PC-3 (cell line): ENCODE results near the gene TSPYL4. TPM values are rescaled to one million over a fixed set of nuclear protein-coding genes. Genes with fewer than 3 reads are reported as not detected.

ENCODE experiments used
- ATAC-seq: fragments of 200-7000 bp; cut with Tn5 transposase; 2 replicates; pipeline ENCODE4 v1.9.1; 2020; ENCODE audit warnings: mild to moderate bottlenecking, moderate library complexity
- BruUV-seq: library from RNA; stranded (reverse); fragments of 400-500 nt; replicated peaks from 2 replicates; lab custom pipeline; 2021; lab: Mats Ljungman, UMichigan
- CTCF ChIA-PET: fragments of 300-600 bp; sonication (Branson Sonifier 250); formaldehyde crosslinking; loops from one replicate; lab custom pipeline; 2022; ENCODE audit warnings: antibody characterized with exemption; lab: Charles Lee
- POLR2A ChIA-PET: fragments of 300-600 bp; sonication (Branson Sonifier 250); formaldehyde crosslinking; loops from one replicate; lab custom pipeline; 2022; ENCODE audit warnings: antibody characterized with exemption; ENCODE audit not compliant: unreplicated experiment; lab: Charles Lee
- DNase-seq: peaks from one replicate; pipeline ENCODE4 v3.0.0-alpha.2; 2015
- H2AFZ ChIP-seq: fragments of 300-600 bp; sonication (generic); 2 replicates; pipeline ENCODE4 v1.6.0; 2016; ENCODE audit warnings: antibody characterized with exemption, low read length
- H3F3A ChIP-seq: fragments of 300-600 bp; sonication (generic); one replicate; pipeline ENCODE4 v1.6.0; 2017; ENCODE audit warnings: antibody characterized with exemption, low read length, control low read depth, mild to moderate bottlenecking; ENCODE audit not compliant: unreplicated experiment
- H3K27ac ChIP-seq: fragments of 300-600 bp; sonication (generic); 2 replicates; pipeline ENCODE4 v1.5.1; 2016; ENCODE audit warnings: mild to moderate bottlenecking, low read length
- H3K27me3 ChIP-seq: fragments of 300-600 bp; sonication (generic); 2 replicates; pipeline ENCODE4 v1.6.1; 2016; ENCODE audit warnings: low read length, mixed read lengths
- H3K36me3 ChIP-seq: fragments of 300-600 bp; sonication (generic); 2 replicates; pipeline ENCODE4 v1.6.1; 2016; ENCODE audit warnings: low read depth, mixed run types, low read length, mixed read lengths
- H3K4me1 ChIP-seq: fragments of 300-600 bp; sonication (generic); 2 replicates; pipeline ENCODE4 v1.5.1; 2016; ENCODE audit warnings: low read length; ENCODE audit not compliant: insufficient read depth
- H3K4me2 ChIP-seq: fragments of 300-600 bp; sonication (generic); 2 replicates; pipeline ENCODE4 v1.6.0; 2016; ENCODE audit warnings: low read length
- H3K4me3 ChIP-seq: fragments of 300-600 bp; sonication (generic); 2 replicates; pipeline ENCODE4 v1.5.1; 2016; ENCODE audit warnings: mild to moderate bottlenecking, low read length, mixed read lengths
- H3K79me2 ChIP-seq: fragments of 300-600 bp; sonication (generic); 2 replicates; pipeline ENCODE4 v1.6.1; 2017; ENCODE audit warnings: low read length, mixed read lengths
- H3K9ac ChIP-seq: fragments of 300-600 bp; sonication (generic); 2 replicates; pipeline ENCODE4 v1.6.0; 2016; ENCODE audit warnings: mild to moderate bottlenecking, low read length
- H3K9me2 ChIP-seq: fragments of 300-600 bp; sonication (generic); replicated peaks from 2 replicates; pipeline ENCODE4 v1.6.1; 2016; ENCODE audit warnings: mixed run types, low read length, mixed read lengths
- H3K9me3 ChIP-seq: fragments of 300-600 bp; sonication (generic); 2 replicates; pipeline ENCODE4 v1.6.1; 2016; ENCODE audit warnings: low read length, mixed read lengths
- H4K20me1 ChIP-seq: fragments of 300-600 bp; sonication (generic); 2 replicates; pipeline ENCODE4 v1.6.1; 2016; ENCODE audit warnings: low read length, mixed read lengths
- CTCF ChIP-seq: fragments of 300-600 bp; sonication (generic); conservative IDR thresholded peaks from 2 replicates; pipeline ENCODE4 v1.5.1; 2017; ENCODE audit warnings: antibody characterized with exemption, low read depth, mild to moderate bottlenecking, low read length
- EZH2 ChIP-seq: fragments of 300-600 bp; sonication (generic); IDR thresholded peaks from one replicate; pipeline ENCODE4 v1.6.1; 2017; ENCODE audit warnings: antibody characterized with exemption, mild to moderate bottlenecking, low read length; ENCODE audit not compliant: unreplicated experiment
- EZH2phosphoT487 ChIP-seq: fragments of 300-600 bp; sonication (generic); IDR thresholded peaks from 2 replicates; pipeline ENCODE4 v1.6.1; 2018; ENCODE audit warnings: mild to moderate bottlenecking, antibody characterized with exemption, low read length, borderline replicate concordance
- intact Hi-C: fragments of 100-400 bp; cut with micrococcal nuclease; formaldehyde crosslinking; loops from 2 replicates; pipeline ENCODE4 v1.9.0; 2023
- total RNA-seq: library from RNA; depleted of rRNA; stranded (reverse); fragments of >200 nt; gene quantifications from 2 replicates; pipeline ENCODE4 v1.2.3, GENCODE V29; 2014

Gene TSPYL4
- total RNA-seq, 1 experiment from 2014 or later: 8.0 TPM

- intact Hi-C loops: no loop called here
- CTCF ChIA-PET: no interaction called here
- H2AFZ ChIP-seq: no peak overlapping the region
- no TSS peak for BruUV-seq
- no peaks in the 10 kb centered on the region for H3K9me3 ChIP-seq
- H3K4me3 ChIP-seq: no peak overlapping the region
- H3K79me2 ChIP-seq: peaks cover 30% of the 10 kb centered on the region
- ATAC-seq (no peak), DNase-seq (no peak)
- no peaks in the 10 kb centered on the region for H3K9me2 ChIP-seq
- H4K20me1 ChIP-seq: no peaks in the 10 kb centered on the region
- POLR2A ChIA-PET: no interaction called here
- no peak overlapping the region for H3K9ac ChIP-seq
- no peak overlapping the region for H3K4me2 ChIP-seq
- no peak for TF ChIP-seq EZH2
- TF ChIP-seq EZH2phosphoT487: no peak
- no peak for TF ChIP-seq CTCF
- no peaks in the 10 kb centered on the region for H3K27me3 ChIP-seq
- no peak overlapping the region for H3K27ac ChIP-seq
- H3K4me1 ChIP-seq: peaks cover 15% of the 10 kb centered on the region
- no peaks in the 10 kb centered on the region for H3K36me3 ChIP-seq
- no peaks in the 10 kb centered on the region for H3F3A ChIP-seq
Measured at GRCh38 chr6:116256694-116257093, 2.8 kb upstream of the TSPYL4 start.

GRCh38 chr6:116255246-116255800 is 1.4 kb upstream of the TSPYL4 start:
- Histone ChIP-seq H3K4me1 (peaks cover 25% of the 10 kb centered on the region), H3K9me3 (no peaks in the 10 kb centered on the region), H3K4me3 (peak overlapping the region; percentile 97), H4K20me1 (0 out of 2 replicates have a peak, but pooled peaks cover 4% of the 10 kb centered on the region), H3K36me3 (no peaks in the 10 kb centered on the region), H3F3A (no peaks in the 10 kb centered on the region), H2AFZ (no peak overlapping the region), H3K9ac (peak overlapping the region; percentile 93), H3K79me2 (peaks cover 43% of the 10 kb centered on the region), H3K9me2 (no peaks in the 10 kb centered on the region), H3K27me3 (no peaks in the 10 kb centered on the region), H3K4me2 (peak overlapping the region; percentile 86), H3K27ac (no peak overlapping the region)
- intact Hi-C loops: no loop called here
- ATAC-seq (no peak), DNase-seq (no peak)
- TF ChIP-seq CTCF (no peak), EZH2 (no peak), EZH2phosphoT487 (no peak)
- ChIA-PET CTCF (interaction anchor here (0.7 kb wide), 1 partner anchor 71 kb away, joined by 3 read pairs; no protein-coding TSS in a partner anchor), POLR2A (interaction anchor here (0.6 kb wide), 2 partner anchors 22 to 316 kb away, joined by 4 to 24 read pairs; partner anchors contain the start of gene RWDD1)
- no TSS peak for BruUV-seq
